ENCODE measurements around the gene DIABLO. TPM values are rescaled to one million over a fixed set of nuclear protein-coding genes. Genes with fewer than 3 reads are reported as not detected.
"Not testable (repeated sequence)": the region's sequence is repeated elsewhere in the genome, so short reads cannot be mapped to it uniquely, and the experiment has no call there.

DIABLO gene
- polyA plus RNA-seq, 4 donors: 54.0 to 68.4 (median 57.8) TPM

GRCh38 chr12:122182887-122183587 lies 42.8 kb downstream of the DIABLO start, which contains the start of gene LRRC43:
TSS of gene LRRC43 (plus strand) at chr12:122183123. CDS start at chr12:122183145, 22 bp downstream.
- DNase-seq (peak; percentile 68 to 89), FAIRE-seq (no peak)
- Histone ChIP-seq H3K4me1 (ENCODE audit: control insufficient read depth in 3 of 3, insufficient read depth in 2 of 3, low read depth in 1 of 3, low read length in 2 of 3) (peaks cover 0 to 7% (median 0%) of the 10 kb centered on the region in 3 donors), H3K27ac (ENCODE audit: low read depth in 1 of 3, low read length in 2 of 3) (peak within 1 kb of the TSS in 1 of 3 donors; percentile 38), H3K27me3 (ENCODE audit: control insufficient read depth in 3 of 3, insufficient read depth in 3 of 3, low read length in 3 of 3) (peaks cover 0 to 2% (median 0%) of the 10 kb centered on the region in 3 donors), H3K36me3 (ENCODE audit: control insufficient read depth in 3 of 3, insufficient read depth in 2 of 3, low read depth in 1 of 3, low read length in 3 of 3) (no peaks in the 10 kb centered on the region), H3K4me3 (ENCODE audit: low read depth in 1 of 3, low read length in 3 of 3) (peak within 1 kb of the TSS in 2 of 3 donors; percentile 4 to 63), H3K9me3 (ENCODE audit: control insufficient read depth in 2 of 2, insufficient read depth in 1 of 2, low read depth in 1 of 2, low read length in 1 of 2) (no peaks in the 10 kb centered on the region)
- 1 to 3% (median 2%) methylated on average over 46 to 63 of the region's 63 CpGs for WGBS, 3 donors

GRCh38 chr12:122176473-122176872 lies 49.4 kb downstream of the DIABLO start:
- H3K9me3 ChIP-seq (ENCODE audit: control insufficient read depth in 2 of 2, insufficient read depth in 1 of 2, low read depth in 1 of 2, low read length in 1 of 2); DNase-seq; H3K36me3 ChIP-seq (ENCODE audit: control insufficient read depth in 3 of 3, insufficient read depth in 2 of 3, low read depth in 1 of 3, low read length in 3 of 3); H3K27ac ChIP-seq (ENCODE audit: low read depth in 1 of 3, low read length in 2 of 3); H3K4me3 ChIP-seq (ENCODE audit: low read depth in 1 of 3, low read length in 3 of 3); H3K4me1 ChIP-seq (ENCODE audit: control insufficient read depth in 3 of 3, insufficient read depth in 2 of 3, low read depth in 1 of 3, low read length in 2 of 3); FAIRE-seq; H3K27me3 ChIP-seq (ENCODE audit: control insufficient read depth in 3 of 3, insufficient read depth in 3 of 3, low read length in 3 of 3): not testable (repeated sequence)
- 60 to 78% (median 62%) methylated on average over 4 of the region's 4 CpGs for WGBS, 3 donors

- Histone ChIP-seq H3K4me3 (ENCODE audit: low read depth in 1 of 3, low read length in 3 of 3) (no peak within 1 kb of the TSS), H3K27me3 (ENCODE audit: control insufficient read depth in 3 of 3, insufficient read depth in 3 of 3, low read length in 3 of 3) (peaks cover 0 to 3% (median 0%) of the 10 kb centered on the region in 3 donors), H3K27ac (ENCODE audit: low read depth in 1 of 3, low read length in 2 of 3) (no peak within 1 kb of the TSS), H3K9me3 (ENCODE audit: control insufficient read depth in 2 of 2, insufficient read depth in 1 of 2, low read depth in 1 of 2, low read length in 1 of 2) (no peaks in the 10 kb centered on the region), H3K4me1 (ENCODE audit: control insufficient read depth in 3 of 3, insufficient read depth in 2 of 3, low read depth in 1 of 3, low read length in 2 of 3) (peaks cover 0 to 8% (median 3%) of the 10 kb centered on the region in 3 donors), H3K36me3 (ENCODE audit: control insufficient read depth in 3 of 3, insufficient read depth in 2 of 3, low read depth in 1 of 3, low read length in 3 of 3) (no peaks in the 10 kb centered on the region)
- no peak for DNase-seq
- FAIRE-seq: no peak
- WGBS, 3 donors: 90 to 92% (median 91%) methylated on average over 17 of the region's 17 CpGs
Measured at GRCh38 chr12:122174155-122174845, 51.6 kb downstream of the DIABLO start, which contains the start of gene IL31. TSS of gene IL31 (minus strand) at chr12:122174221. CDS start at chr12:122174172, 49 bp downstream.

- H3K27ac ChIP-seq (ENCODE audit: low read depth in 1 of 3, low read length in 2 of 3): no peak overlapping the region
- peaks cover 0 to 6% (median 3%) of the 10 kb centered on the region in 3 donors for H3K4me1 ChIP-seq (ENCODE audit: control insufficient read depth in 3 of 3, insufficient read depth in 2 of 3, low read depth in 1 of 3, low read length in 2 of 3)
- FAIRE-seq: no peak
- H3K27me3 ChIP-seq (ENCODE audit: control insufficient read depth in 3 of 3, insufficient read depth in 3 of 3, low read length in 3 of 3): peaks cover 0 to 3% (median 0%) of the 10 kb centered on the region in 3 donors
- no peak overlapping the region for H3K4me3 ChIP-seq (ENCODE audit: low read depth in 1 of 3, low read length in 3 of 3)
- no peaks in the 10 kb centered on the region for H3K9me3 ChIP-seq (ENCODE audit: control insufficient read depth in 2 of 2, insufficient read depth in 1 of 2, low read depth in 1 of 2, low read length in 1 of 2)
- H3K36me3 ChIP-seq (ENCODE audit: control insufficient read depth in 3 of 3, insufficient read depth in 2 of 3, low read depth in 1 of 3, low read length in 3 of 3): no peaks in the 10 kb centered on the region
- DNase-seq: no peak
- 68 to 75% (median 73%) methylated on average over 17 of the region's 17 CpGs for WGBS, 3 donors
Measured at GRCh38 chr12:122172262-122172939, 53.5 kb downstream of the DIABLO start.

- FAIRE-seq (no peak), DNase-seq (no peak)
- Histone ChIP-seq H3K27me3 (ENCODE audit: control insufficient read depth in 3 of 3, insufficient read depth in 3 of 3, low read length in 3 of 3) (peaks cover 0 to 3% (median 0%) of the 10 kb centered on the region in 3 donors), H3K9me3 (ENCODE audit: control insufficient read depth in 2 of 2, insufficient read depth in 1 of 2, low read depth in 1 of 2, low read length in 1 of 2) (no peaks in the 10 kb centered on the region), H3K4me3 (ENCODE audit: low read depth in 1 of 3, low read length in 3 of 3) (no peak overlapping the region), H3K27ac (ENCODE audit: low read depth in 1 of 3, low read length in 2 of 3) (no peak overlapping the region), H3K4me1 (ENCODE audit: control insufficient read depth in 3 of 3, insufficient read depth in 2 of 3, low read depth in 1 of 3, low read length in 2 of 3) (peaks cover 0 to 5% (median 0%) of the 10 kb centered on the region in 3 donors), H3K36me3 (ENCODE audit: control insufficient read depth in 3 of 3, insufficient read depth in 2 of 3, low read depth in 1 of 3, low read length in 3 of 3) (no peaks in the 10 kb centered on the region)
- WGBS, 3 donors: 89 to 94% (median 89%) methylated on average over 5 of the region's 5 CpGs
Measured at GRCh38 chr12:122171399-122171798, 54.5 kb downstream of the DIABLO start.

GRCh38 chr12:122168492-122168891 lies 57.4 kb downstream of the DIABLO start:
- FAIRE-seq (no peak), DNase-seq (no peak)
- H3K9me3 ChIP-seq (ENCODE audit: control insufficient read depth in 2 of 2, insufficient read depth in 1 of 2, low read depth in 1 of 2, low read length in 1 of 2): no peaks in the 10 kb centered on the region
- peaks cover 0 to 5% (median 0%) of the 10 kb centered on the region in 3 donors for H3K4me1 ChIP-seq (ENCODE audit: control insufficient read depth in 3 of 3, insufficient read depth in 2 of 3, low read depth in 1 of 3, low read length in 2 of 3)
- H3K4me3 ChIP-seq (ENCODE audit: low read depth in 1 of 3, low read length in 3 of 3): no peak overlapping the region
- WGBS, 3 donors: 89 to 94% (median 93%) methylated on average over 3 of the region's 3 CpGs
- no peaks in the 10 kb centered on the region for H3K36me3 ChIP-seq (ENCODE audit: control insufficient read depth in 3 of 3, insufficient read depth in 2 of 3, low read depth in 1 of 3, low read length in 3 of 3)
- no peak overlapping the region for H3K27ac ChIP-seq (ENCODE audit: low read depth in 1 of 3, low read length in 2 of 3)
- H3K27me3 ChIP-seq (ENCODE audit: control insufficient read depth in 3 of 3, insufficient read depth in 3 of 3, low read length in 3 of 3): peaks cover 0 to 3% (median 0%) of the 10 kb centered on the region in 3 donors

GRCh38 chr12:122167356-122167925 lies 58.4 kb downstream of the DIABLO start:
- Histone ChIP-seq H3K9me3 (ENCODE audit: control insufficient read depth in 2 of 2, insufficient read depth in 1 of 2, low read depth in 1 of 2, low read length in 1 of 2) (no peaks in the 10 kb centered on the region), H3K4me3 (ENCODE audit: low read depth in 1 of 3, low read length in 3 of 3) (no peak overlapping the region), H3K4me1 (ENCODE audit: control insufficient read depth in 3 of 3, insufficient read depth in 2 of 3, low read depth in 1 of 3, low read length in 2 of 3) (peaks cover 0 to 5% (median 0%) of the 10 kb centered on the region in 3 donors), H3K36me3 (ENCODE audit: control insufficient read depth in 3 of 3, insufficient read depth in 2 of 3, low read depth in 1 of 3, low read length in 3 of 3) (no peaks in the 10 kb centered on the region), H3K27ac (ENCODE audit: low read depth in 1 of 3, low read length in 2 of 3) (no peak overlapping the region), H3K27me3 (ENCODE audit: control insufficient read depth in 3 of 3, insufficient read depth in 3 of 3, low read length in 3 of 3) (no peaks in the 10 kb centered on the region)
- DNase-seq: peak; percentile 61 to 67
- no peak for FAIRE-seq
- 20 to 58% (median 38%) methylated on average over 10 of the region's 10 CpGs for WGBS, 3 donors

Data from small intestine (tissue), 7 donors.